Globus pallidus (tissue), 1 donor: ENCODE measurements around the gene TUT1.
A peak's percentile ranks its signal among the peaks of the same experiment; 100 is the strongest.
"Not testable (repeated sequence)": the region's sequence is repeated elsewhere in the genome, so short reads cannot be mapped to it uniquely, and the experiment has no call there.

ENCODE experiments used
- DNase-seq: peaks from one replicate; pipeline ENCODE4 v3.0.0-alpha.2; 2015; ENCODE audit warnings: low spot score

The TUT1 gene

GRCh38 chr11:62578541-62578940 is 12.8 kb downstream of the TUT1 start:
- no peak for DNase-seq

- DNase-seq = no peak
These were observed 14.1 kb downstream of the TUT1 start for GRCh38 chr11:62577046-62577714.

GRCh38 chr11:62575837-62576236 is 15.5 kb downstream of the TUT1 start:
- no peak for DNase-seq

- no peak for DNase-seq
These were observed 16.2 kb downstream of the TUT1 start for GRCh38 chr11:62575156-62575555.

GRCh38 chr11:62574363-62575071 is 16.8 kb downstream of the TUT1 start:
- DNase-seq = no peak

- peak; percentile 100 for DNase-seq
These were observed 17.5 kb downstream of the TUT1 start, which contains the start of gene EEF1G for GRCh38 chr11:62573592-62574362. Gene EEF1G (minus strand): TSS chr11:62573891. CDS start chr11:62573842, 49 bp downstream.

- no peak for DNase-seq
These were observed 18.2 kb downstream of the TUT1 start for GRCh38 chr11:62573006-62573591.

GRCh38 chr11:62572431-62572830 is 18.9 kb downstream of the TUT1 start:
- DNase-seq = no peak

- DNase-seq = not testable (repeated sequence)
These were observed 19.8 kb downstream of the TUT1 start for GRCh38 chr11:62571493-62571892.

GRCh38 chr11:62570903-62571302 is 20.4 kb downstream of the TUT1 start:
- DNase-seq = not testable (repeated sequence)

GRCh38 chr11:62569611-62570010 is 21.7 kb downstream of the TUT1 start:
- no peak for DNase-seq

- no peak for DNase-seq
These were observed 24.2 kb downstream of the TUT1 start for GRCh38 chr11:62567018-62567633.

GRCh38 chr11:62566247-62566646 is 25.1 kb downstream of the TUT1 start:
- no peak for DNase-seq

- DNase-seq = no peak
These were observed 26.1 kb downstream of the TUT1 start for GRCh38 chr11:62565100-62565802.

GRCh38 chr11:62561677-62562230 is 29.6 kb downstream of the TUT1 start:
- DNase-seq = not testable (repeated sequence)

GRCh38 chr11:62560566-62561103 is 30.7 kb downstream of the TUT1 start:
- DNase-seq = no peak

GRCh38 chr11:62559626-62560025 is 31.7 kb downstream of the TUT1 start:
- DNase-seq = not testable (repeated sequence)

GRCh38 chr11:62559204-62559603 is 32.1 kb downstream of the TUT1 start:
- DNase-seq = no peak

- DNase-seq = no peak
These were observed 32.7 kb downstream of the TUT1 start for GRCh38 chr11:62558669-62559068.

- DNase-seq = no peak
These were observed 34.3 kb downstream of the TUT1 start for GRCh38 chr11:62556875-62557631.
